Neuronal stem cell (in vitro differentiated cells): ENCODE results near the gene SORCS2.

ENCODE experiments used
- DNase-seq: peaks from one replicate; pipeline ENCODE4 v3.0.0-alpha.2; 2013; ENCODE audit warnings: low spot score
- H2AFZ ChIP-seq: one replicate; pipeline ENCODE4 v1.6.1; 2013; ENCODE audit warnings: mild to moderate bottlenecking, low read length, inconsistent platforms
- H2AK5ac ChIP-seq: 2 replicates; pipeline ENCODE4 v1.6.1; 2013; ENCODE audit warnings: low read depth, mild to moderate bottlenecking, inconsistent platforms, low read length, moderate library complexity, mixed read lengths
- H2BK120ac ChIP-seq: 2 replicates; pipeline ENCODE4 v1.6.1; 2013; ENCODE audit warnings: low read depth, mild to moderate bottlenecking, inconsistent platforms, low read length, moderate library complexity, mixed read lengths
- H2BK12ac ChIP-seq: one replicate; pipeline ENCODE4 v1.6.1; 2013; ENCODE audit warnings: low read length, inconsistent platforms
- H2BK15ac ChIP-seq: 2 replicates; pipeline ENCODE4 v1.6.1; 2013; ENCODE audit warnings: mild to moderate bottlenecking, low read length, inconsistent platforms, mixed read lengths
- H2BK5ac ChIP-seq: one replicate; pipeline ENCODE4 v1.6.1; 2013; ENCODE audit warnings: inconsistent platforms, mild to moderate bottlenecking, low read length, moderate library complexity
- H3K14ac ChIP-seq: one replicate; pipeline ENCODE4 v1.6.1; 2013; ENCODE audit warnings: low read length, inconsistent platforms
- H3K18ac ChIP-seq: 2 replicates; pipeline ENCODE4 v1.6.1; 2013; ENCODE audit warnings: low read length, inconsistent platforms
- H3K23ac ChIP-seq: 2 replicates; pipeline ENCODE4 v1.6.1; 2013; ENCODE audit warnings: low read depth, mild to moderate bottlenecking, mixed read lengths, low read length, inconsistent platforms; ENCODE audit not compliant: poor library complexity
- H3K27ac ChIP-seq: replicated peaks from 3 replicates; pipeline ENCODE4 v1.5.1; 2013; ENCODE audit warnings: low read length, inconsistent platforms
- H3K27me3 ChIP-seq, 3 experiments: 2 replicates each; pipeline ENCODE4 v1.6.1; 2013; ENCODE audit warnings: low read length in 3 of 3, mild to moderate bottlenecking in 2 of 3, inconsistent platforms in 1 of 3, low read depth in 1 of 3, mixed read lengths in 1 of 3, moderate library complexity in 1 of 3; ENCODE audit not compliant: control insufficient read depth in 3 of 3, insufficient read depth in 3 of 3
- H3K36me3 ChIP-seq, 2 donors: replicated peaks in 1 of 2; 2 replicates each; pipeline ENCODE4 v1.6.1; 2013; ENCODE audit warnings: low read length in 2 of 2; ENCODE audit not compliant: control insufficient read depth in 2 of 2, insufficient read depth in 2 of 2
- H3K4ac ChIP-seq: 2 replicates; pipeline ENCODE4 v1.6.1; 2013; ENCODE audit warnings: inconsistent platforms, mild to moderate bottlenecking, low read length, moderate library complexity
- H3K4me1 ChIP-seq, 2 donors: 1 replicate in 1 of 2; 2 replicates in 1 of 2; pipeline ENCODE4 v1.6.1; 2013; ENCODE audit warnings: low read length in 2 of 2, low read depth in 1 of 2; ENCODE audit not compliant: control insufficient read depth in 2 of 2, insufficient read depth in 1 of 2
- H3K4me2 ChIP-seq: one replicate; pipeline ENCODE4 v1.6.1; 2013; ENCODE audit warnings: mild to moderate bottlenecking, low read length, inconsistent platforms; ENCODE audit not compliant: insufficient read depth, poor library complexity, severe bottlenecking
- H3K4me3 ChIP-seq, 2 donors: 2 replicates each; pipeline ENCODE4 v1.5.1; 2013; ENCODE audit warnings: low read length in 2 of 2, mild to moderate bottlenecking in 2 of 2, inconsistent platforms in 1 of 2, moderate library complexity in 1 of 2
- H3K79me1 ChIP-seq: one replicate; pipeline ENCODE4 v1.6.1; 2013; ENCODE audit warnings: low read depth, mild to moderate bottlenecking, inconsistent platforms, low read length, moderate library complexity
- H3K9ac ChIP-seq: one replicate; pipeline ENCODE4 v1.6.1; 2013; ENCODE audit warnings: mild to moderate bottlenecking, low read depth, low read length, inconsistent platforms; ENCODE audit not compliant: poor library complexity
- H3K9me3 ChIP-seq, 2 donors: replicated peaks in 1 of 2; 2 replicates each; pipeline versions ENCODE3 to v1.6.1; 2013; ENCODE audit warnings: low read length in 2 of 2, mild to moderate bottlenecking in 2 of 2, inconsistent platforms in 1 of 2, low read depth in 1 of 2, mixed read lengths in 1 of 2, moderate library complexity in 1 of 2; ENCODE audit not compliant: control insufficient read depth in 2 of 2, insufficient read depth in 1 of 2
- H4K8ac ChIP-seq: one replicate; pipeline ENCODE4 v1.6.1; 2013; ENCODE audit warnings: low read depth, mild to moderate bottlenecking, inconsistent platforms, low read length, moderate library complexity
- H4K91ac ChIP-seq: one replicate; pipeline ENCODE4 v1.6.1; 2013; ENCODE audit warnings: low read length, low read depth, mild to moderate bottlenecking, inconsistent platforms; ENCODE audit not compliant: poor library complexity
- WGBS, 2 donors: extraction: QIAGEN DNeasy Blood & Tissue Kit; methylation state at CpG; one replicate each; pipeline ENCODE4 v1.1.7; 2013; ENCODE audit warnings: missing lambda C conversion rate in 2 of 2, mixed read lengths in 1 of 2; ENCODE audit not compliant: insufficient read length in 2 of 2, insufficient replicate concordance in 1 of 2; ENCODE audit errors: extremely low coverage in 2 of 2; 5-methylcytosine and 5-hydroxymethylcytosine counted together

SORCS2 gene

GRCh38 chr4:7355795-7356194 lies 163.5 kb downstream of the SORCS2 start:
- H3K4me1 ChIP-seq = peaks cover 0 to 8% of the 10 kb centered on the region in 2 donors
- peak overlapping the region; percentile 72 for H3K9ac ChIP-seq
- H3K14ac ChIP-seq = no peak overlapping the region
- DNase-seq = no peak
- H2BK15ac ChIP-seq = no peak overlapping the region
- no peak overlapping the region for H2BK5ac ChIP-seq
- no peak overlapping the region for H2AK5ac ChIP-seq
- no peak overlapping the region for H4K91ac ChIP-seq
- H3K23ac ChIP-seq = peak overlapping the region; percentile 27
- no peak overlapping the region for H2AFZ ChIP-seq
- WGBS, 2 donors = no CpG with 5 or more reads among the region's 3 CpGs
- no peak overlapping the region for H3K4ac ChIP-seq
- H3K36me3 ChIP-seq = no peaks in the 10 kb centered on the region
- no peak overlapping the region for H3K18ac ChIP-seq
- H3K79me1 ChIP-seq = no peaks in the 10 kb centered on the region
- H2BK120ac ChIP-seq = no peak overlapping the region
- H3K4me2 ChIP-seq = no peak overlapping the region
- no peak overlapping the region for H3K4me3 ChIP-seq
- H3K27me3 ChIP-seq = peaks cover 0 to 3% (median 0%) of the 10 kb centered on the region in 3 experiments
- H3K9me3 ChIP-seq = no peaks in the 10 kb centered on the region
- no peak overlapping the region for H3K27ac ChIP-seq
- no peak overlapping the region for H4K8ac ChIP-seq
- no peak overlapping the region for H2BK12ac ChIP-seq

GRCh38 chr4:7356667-7357310 lies 164.5 kb downstream of the SORCS2 start:
- Histone ChIP-seq H2AFZ (no peak overlapping the region), H4K8ac (no peak overlapping the region), H2BK5ac (no peak overlapping the region), H3K79me1 (no peaks in the 10 kb centered on the region), H3K27ac (no peak overlapping the region), H2AK5ac (peak overlapping the region; percentile 49), H2BK120ac (no peak overlapping the region), H3K4me1 (peaks cover 0 to 15% of the 10 kb centered on the region in 2 donors), H3K9ac (no peak overlapping the region), H3K9me3 (no peaks in the 10 kb centered on the region), H3K4ac (no peak overlapping the region), H4K91ac (no peak overlapping the region), H3K14ac (no peak overlapping the region), H2BK15ac (peak overlapping the region; percentile 70), H3K4me3 (no peak overlapping the region), H3K4me2 (no peak overlapping the region), H3K36me3 (no peaks in the 10 kb centered on the region), H3K27me3 (peaks cover 0 to 3% (median 0%) of the 10 kb centered on the region in 3 experiments), H2BK12ac (no peak overlapping the region), H3K18ac (peak overlapping the region; percentile 34), H3K23ac (no peak overlapping the region)
- DNase-seq = no peak
- no CpG with 5 or more reads among the region's 12 CpGs for WGBS, 2 donors

GRCh38 chr4:7357323-7357722 lies 165.0 kb downstream of the SORCS2 start:
- H3K23ac ChIP-seq = no peak overlapping the region
- no peak overlapping the region for H2AK5ac ChIP-seq
- H2BK120ac ChIP-seq = no peak overlapping the region
- no peak overlapping the region for H3K14ac ChIP-seq
- DNase-seq = no peak
- no peak overlapping the region for H3K4me3 ChIP-seq
- H3K9me3 ChIP-seq = no peaks in the 10 kb centered on the region
- H3K27ac ChIP-seq = no peak overlapping the region
- no peak overlapping the region for H4K91ac ChIP-seq
- H3K4me1 ChIP-seq = peaks cover 0 to 15% of the 10 kb centered on the region in 2 donors
- no peak overlapping the region for H2BK12ac ChIP-seq
- no peak overlapping the region for H4K8ac ChIP-seq
- no peak overlapping the region for H3K4me2 ChIP-seq
- H3K36me3 ChIP-seq = no peaks in the 10 kb centered on the region
- H3K9ac ChIP-seq = no peak overlapping the region
- H3K27me3 ChIP-seq = peaks cover 0 to 3% (median 0%) of the 10 kb centered on the region in 3 experiments
- H2BK5ac ChIP-seq = no peak overlapping the region
- H3K4ac ChIP-seq = no peak overlapping the region
- no CpG with 5 or more reads among the region's 9 CpGs for WGBS, 2 donors
- H2BK15ac ChIP-seq = no peak overlapping the region
- H3K18ac ChIP-seq = no peak overlapping the region
- no peak overlapping the region for H2AFZ ChIP-seq
- no peaks in the 10 kb centered on the region for H3K79me1 ChIP-seq

GRCh38 chr4:7358100-7358735 lies 165.9 kb downstream of the SORCS2 start:
- H2AFZ ChIP-seq = no peak overlapping the region
- peaks cover 0 to 3% (median 0%) of the 10 kb centered on the region in 3 experiments for H3K27me3 ChIP-seq
- H3K79me1 ChIP-seq = no peaks in the 10 kb centered on the region
- H3K9me3 ChIP-seq = peaks cover 0 to 5% of the 10 kb centered on the region in 2 donors
- H4K91ac ChIP-seq = no peak overlapping the region
- no peak overlapping the region for H3K27ac ChIP-seq
- no peak overlapping the region for H2BK15ac ChIP-seq
- H3K4me3 ChIP-seq = no peak overlapping the region
- H3K36me3 ChIP-seq = no peaks in the 10 kb centered on the region
- no CpG with 5 or more reads among the region's 11 CpGs for WGBS, 2 donors
- H2BK5ac ChIP-seq = no peak overlapping the region
- H2BK120ac ChIP-seq = no peak overlapping the region
- peaks cover 0 to 15% of the 10 kb centered on the region in 2 donors for H3K4me1 ChIP-seq
- H2AK5ac ChIP-seq = no peak overlapping the region
- H3K4me2 ChIP-seq = no peak overlapping the region
- no peak overlapping the region for H2BK12ac ChIP-seq
- H3K14ac ChIP-seq = no peak overlapping the region
- no peak overlapping the region for H3K23ac ChIP-seq
- H3K18ac ChIP-seq = no peak overlapping the region
- no peak overlapping the region for H3K4ac ChIP-seq
- H4K8ac ChIP-seq = no peak overlapping the region
- no peak overlapping the region for H3K9ac ChIP-seq
- DNase-seq = no peak
